Measurements from ENCODE around the gene CSNK1G1.
"Not testable (repeated sequence)": the region's sequence is repeated elsewhere in the genome, so short reads cannot be mapped to it uniquely, and the experiment has no call there.

Gene CSNK1G1

DNA sequence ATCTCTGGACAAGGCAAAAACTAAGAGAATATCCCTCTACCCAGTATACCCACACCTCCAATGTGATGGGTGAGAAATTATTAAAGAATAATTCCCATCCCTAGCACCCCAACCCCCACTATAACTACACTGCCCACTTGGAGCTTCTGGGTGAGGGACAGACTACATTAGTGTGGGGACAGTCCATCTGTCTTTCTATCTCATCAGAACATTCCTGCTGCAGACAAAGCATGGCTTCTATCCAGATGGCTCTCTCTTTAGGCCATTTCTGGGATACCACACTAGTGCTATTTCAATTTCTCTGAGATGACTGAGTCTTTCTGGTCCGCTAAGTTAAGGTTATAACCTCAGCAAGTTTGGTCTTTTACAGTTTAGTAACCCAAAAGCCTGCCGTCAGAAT is 6.6 kb downstream of the CSNK1G1 start:
- no peak for DNase-seq (ENCODE audit: low spot score)

- no peak for DNase-seq (ENCODE audit: low spot score)
Measured at GRCh38 chr15:64348455-64348854, 7.5 kb downstream of the CSNK1G1 start.

DNA sequence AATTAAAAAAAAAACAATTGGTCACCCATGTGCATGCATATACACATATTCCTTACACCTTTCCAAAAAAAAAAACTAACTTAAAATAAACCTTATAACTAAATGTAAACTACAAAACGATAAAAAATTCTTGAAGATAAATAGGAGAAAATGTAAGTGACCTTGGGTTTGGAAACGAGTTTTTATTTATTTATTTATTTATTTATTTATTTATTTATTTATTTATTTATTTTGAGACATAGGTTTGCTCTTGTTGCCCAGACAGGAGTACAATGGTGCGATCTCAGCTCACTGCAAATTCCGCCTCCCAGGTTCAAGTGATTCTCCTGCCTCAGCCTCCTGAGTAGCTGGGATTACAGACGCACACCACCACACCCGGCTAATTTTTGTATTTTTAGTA is 9.7 kb downstream of the CSNK1G1 start:
- DNase-seq (ENCODE audit: low spot score), result not testable (repeated sequence)

GRCh38 chr15:64344651-64345294 is 11.2 kb downstream of the CSNK1G1 start:
- no peak for DNase-seq (ENCODE audit: low spot score)

- no peak for DNase-seq (ENCODE audit: low spot score)
Measured at GRCh38 chr15:64343841-64344240, 12.1 kb downstream of the CSNK1G1 start.

DNA sequence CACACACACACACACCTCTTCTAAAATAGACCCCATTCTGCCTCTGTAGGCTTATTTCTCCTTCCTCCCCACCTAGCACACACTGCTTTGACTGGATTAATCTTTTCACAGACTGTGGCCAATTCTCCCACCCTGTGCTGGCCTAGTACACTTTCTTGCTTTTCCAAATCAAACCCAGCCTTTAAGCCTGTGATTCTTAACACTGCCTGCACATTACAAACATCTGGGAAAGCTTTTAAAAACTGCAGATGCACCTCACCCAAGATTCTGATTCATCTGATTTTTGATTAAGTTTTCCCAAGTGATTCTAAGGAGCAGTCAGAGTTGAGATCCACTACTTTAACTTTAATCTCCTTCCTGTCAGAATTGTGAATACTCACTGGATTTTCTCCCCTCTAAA is 12.8 kb downstream of the CSNK1G1 start:
- no peak for DNase-seq (ENCODE audit: low spot score)

- no peak for DNase-seq (ENCODE audit: low spot score)
Measured at GRCh38 chr15:64341961-64342360, 14.0 kb downstream of the CSNK1G1 start.

GRCh38 chr15:64340355-64340754 is 15.6 kb downstream of the CSNK1G1 start:
- DNase-seq (ENCODE audit: low spot score), result no peak

GRCh38 chr15:64337761-64338160 is 18.2 kb downstream of the CSNK1G1 start:
- DNase-seq (ENCODE audit: low spot score), result no peak

- DNase-seq (ENCODE audit: low spot score), result no peak
Measured at GRCh38 chr15:64333986-64334929, 21.7 kb downstream of the CSNK1G1 start.

DNA sequence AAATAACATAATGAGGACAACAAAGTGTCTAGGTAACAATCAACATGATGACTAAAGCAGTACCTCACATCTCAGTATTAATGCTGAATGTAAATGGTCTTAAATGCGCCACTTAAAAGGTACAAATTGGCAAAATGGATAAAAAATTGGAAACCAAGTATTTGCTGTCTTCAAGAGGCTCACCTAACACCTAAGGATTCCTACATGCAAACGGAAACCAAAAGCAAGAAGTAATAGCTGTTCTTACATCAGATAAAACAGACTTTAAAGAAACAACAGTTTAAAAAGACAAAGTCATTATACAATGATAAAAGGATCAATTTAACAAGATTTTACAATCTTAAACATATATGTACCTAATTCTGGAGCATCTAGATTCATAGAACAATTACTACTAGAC is 22.5 kb downstream of the CSNK1G1 start:
- DNase-seq (ENCODE audit: low spot score), result no peak

DNA sequence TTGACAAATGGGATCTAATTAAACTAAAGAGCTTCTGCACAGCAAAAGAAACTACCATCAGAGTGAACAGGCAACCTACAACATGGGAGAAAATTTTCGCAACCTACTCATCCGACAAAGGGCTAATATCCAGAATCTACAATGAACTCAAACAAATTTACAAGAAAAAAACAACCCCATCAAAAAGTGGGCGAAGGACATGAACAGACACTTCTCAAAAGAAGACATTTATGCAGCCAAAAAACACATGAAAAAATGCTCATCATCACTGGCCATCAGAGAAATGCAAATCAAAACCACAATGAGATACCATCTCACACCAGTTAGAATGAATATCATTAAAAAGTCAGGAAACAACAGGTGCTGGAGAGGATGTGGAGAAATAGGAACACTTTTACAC is 24.3 kb downstream of the CSNK1G1 start:
- DNase-seq (ENCODE audit: low spot score), result not testable (repeated sequence)

DNA sequence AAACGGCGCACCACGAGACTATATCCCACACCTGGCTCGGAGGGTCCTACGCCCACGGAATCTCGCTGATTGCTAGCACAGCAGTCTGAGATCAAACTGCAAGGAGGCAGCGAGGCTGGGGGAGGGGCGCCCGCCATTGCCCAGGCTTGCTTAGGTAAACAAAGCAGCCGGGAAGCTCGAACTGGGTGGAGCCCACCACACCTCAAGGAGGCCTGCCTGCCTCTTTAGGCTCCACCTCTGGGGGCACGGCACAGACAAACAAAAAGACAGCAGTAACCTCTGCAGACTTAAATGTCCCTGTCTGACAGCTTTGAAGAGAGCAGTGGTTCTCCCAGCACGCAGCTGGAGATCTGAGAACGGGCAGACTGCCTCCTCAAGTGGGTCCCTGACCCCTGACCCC is 29.0 kb downstream of the CSNK1G1 start:
- DNase-seq (ENCODE audit: low spot score), result not testable (repeated sequence)

GRCh38 chr15:64326458-64326857 is 29.5 kb downstream of the CSNK1G1 start:
- DNase-seq (ENCODE audit: low spot score), result not testable (repeated sequence)

DNA sequence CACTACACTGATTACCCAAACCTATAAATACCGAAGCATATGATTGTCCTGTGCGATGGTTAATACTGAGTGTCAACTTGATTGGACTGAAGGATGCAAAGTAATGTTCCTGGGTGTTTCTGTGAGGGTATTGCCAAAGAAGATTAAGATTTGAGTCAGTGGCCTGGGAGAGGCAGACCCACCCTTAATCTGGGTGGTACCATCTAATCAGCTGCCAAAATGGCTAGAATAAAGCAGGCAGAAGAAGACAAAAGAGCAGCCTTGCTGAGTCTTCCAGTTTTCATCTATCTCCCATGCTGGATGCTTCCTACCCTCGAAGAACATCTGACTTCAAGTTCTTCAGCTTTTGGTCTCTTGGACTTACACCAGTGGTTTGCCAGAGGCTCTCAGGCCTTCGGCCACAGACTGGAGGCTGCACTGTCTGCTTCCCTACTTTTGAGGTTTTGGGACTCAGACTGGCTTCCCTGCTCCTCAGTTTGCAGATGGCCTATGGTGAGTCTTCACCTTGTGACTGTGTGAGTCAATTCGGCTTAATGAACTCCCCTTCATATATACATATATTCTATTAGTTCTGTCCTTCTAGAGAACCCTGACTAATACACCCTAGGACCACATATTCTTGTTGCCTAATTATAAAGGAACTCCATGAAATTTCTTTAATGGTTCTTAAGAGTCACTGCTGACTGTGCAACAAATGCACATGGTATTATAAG is 31.7 kb downstream of the CSNK1G1 start:
- no peak for DNase-seq (ENCODE audit: low spot score)

- no peak for DNase-seq (ENCODE audit: low spot score)
Measured at GRCh38 chr15:64315216-64315615, 40.8 kb downstream of the CSNK1G1 start.

DNA sequence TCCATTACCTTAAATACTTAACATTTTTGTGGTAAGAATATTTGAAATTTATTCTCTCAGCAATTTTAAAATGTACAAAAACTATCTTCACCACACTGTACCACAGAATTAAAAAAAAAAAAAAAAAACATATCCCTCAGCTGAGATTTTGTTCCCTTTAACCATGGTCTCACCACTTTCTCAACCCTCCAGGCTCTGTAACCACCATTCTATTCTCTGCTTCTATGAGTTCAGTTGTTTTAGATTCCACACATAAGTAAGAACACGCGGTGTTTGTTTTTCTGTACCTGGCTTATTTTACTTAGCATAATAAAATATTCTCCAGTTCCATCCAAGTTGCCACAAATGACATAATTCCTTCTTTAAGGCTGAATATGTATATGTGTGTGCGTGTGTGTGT is 41.5 kb downstream of the CSNK1G1 start:
- DNase-seq (ENCODE audit: low spot score), result no peak

- DNase-seq (ENCODE audit: low spot score), result no peak
Measured at GRCh38 chr15:64311566-64311965, 44.4 kb downstream of the CSNK1G1 start.

- DNase-seq (ENCODE audit: low spot score), result no peak
Measured at GRCh38 chr15:64310036-64310435, 45.9 kb downstream of the CSNK1G1 start.

- no peak for DNase-seq (ENCODE audit: low spot score)
Measured at GRCh38 chr15:64305261-64305660, 50.7 kb downstream of the CSNK1G1 start.

DNA sequence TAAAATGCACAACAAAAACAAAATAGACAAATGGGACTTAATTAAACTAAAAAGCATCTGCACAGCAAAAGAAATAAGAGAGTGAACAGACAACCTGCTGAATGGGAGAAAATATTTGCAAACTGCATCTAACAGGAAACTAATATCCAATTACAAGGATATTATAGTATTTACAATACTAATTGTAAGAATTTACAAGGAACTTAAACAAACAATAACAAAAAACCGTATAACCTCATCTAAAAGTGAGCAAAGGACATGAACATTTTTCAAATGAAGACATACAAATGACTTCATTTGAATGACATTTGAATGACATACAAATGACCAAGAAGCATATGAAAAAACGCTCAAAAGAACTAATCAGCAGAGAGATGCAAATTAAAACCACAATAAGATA is 66.4 kb downstream of the CSNK1G1 start:
- no peak for DNase-seq (ENCODE audit: low spot score)

GRCh38 chr15:64288999-64289398 is 67.0 kb downstream of the CSNK1G1 start:
- DNase-seq (ENCODE audit: low spot score), result no peak

DNA sequence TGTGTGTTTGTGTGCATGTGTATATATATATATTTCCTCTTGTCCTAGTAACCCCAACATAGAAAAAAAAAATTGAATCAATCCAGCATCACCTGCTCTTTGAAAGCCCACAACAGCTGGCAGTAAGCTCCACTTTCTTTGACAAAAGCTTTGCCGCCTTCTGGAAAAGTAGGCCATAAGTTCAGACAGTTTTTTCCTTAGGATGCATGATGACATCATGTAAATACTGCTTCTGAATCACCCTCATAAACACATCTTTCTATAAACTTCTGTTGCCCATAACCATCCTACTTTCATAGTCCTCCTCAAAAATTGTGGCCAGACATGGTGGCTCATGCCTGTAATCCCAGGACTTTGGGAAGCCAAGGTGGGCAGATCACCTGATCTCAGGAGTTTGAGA is 67.4 kb downstream of the CSNK1G1 start:
- DNase-seq (ENCODE audit: low spot score), result no peak
